ES-I3 (cell line): ENCODE data around the gene MPP7.

Experiments used
- H3K36me3 ChIP-seq: 2 replicates; pipeline ENCODE4 v1.6.1; 2013; ENCODE audit warnings: mild to moderate bottlenecking, low read length, control low read depth, moderate library complexity; ENCODE audit not compliant: insufficient read depth
- H3K4me1 ChIP-seq: 2 replicates; pipeline ENCODE4 v1.6.1; 2013; ENCODE audit warnings: mild to moderate bottlenecking, control low read depth, low read length; ENCODE audit not compliant: insufficient read depth
- H3K9ac ChIP-seq: 2 replicates; pipeline ENCODE4 v1.6.1; 2013; ENCODE audit warnings: low read depth, mild to moderate bottlenecking, low read length, moderate library complexity
- H3K9me3 ChIP-seq: 2 replicates; pipeline ENCODE4 v1.6.1; 2013; ENCODE audit warnings: mild to moderate bottlenecking, low read length, moderate library complexity; ENCODE audit not compliant: control insufficient read depth, insufficient read depth

MPP7 gene

GRCh38 chr10:28294809-28295208 is 8.1 kb downstream of the MPP7 start:
- Histone ChIP-seq H3K36me3 (no peaks in the 10 kb centered on the region), H3K9ac (no peak overlapping the region), H3K4me1 (0 out of 2 replicates have a peak, but pooled peaks cover 4% of the 10 kb centered on the region), H3K9me3 (no peaks in the 10 kb centered on the region)

DNA sequence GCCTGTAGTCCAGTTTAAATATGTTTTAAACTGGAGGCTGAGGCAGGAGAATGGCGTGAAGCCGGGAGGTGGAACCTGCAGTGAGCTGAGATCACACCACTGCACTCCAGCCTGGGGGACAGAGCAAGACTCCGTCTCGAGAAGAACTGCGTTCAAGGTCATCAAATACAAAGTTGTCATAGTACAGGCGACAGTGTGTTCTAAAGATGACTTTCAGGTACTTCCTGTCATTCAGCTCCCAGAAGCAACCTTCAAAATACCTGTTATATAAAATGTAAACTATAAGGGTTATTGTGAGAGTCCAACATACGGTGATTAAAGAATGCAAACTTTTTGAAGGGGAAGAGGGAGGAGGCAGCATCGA is 8.7 kb downstream of the MPP7 start:
- H3K36me3 ChIP-seq, result no peaks in the 10 kb centered on the region
- H3K9ac ChIP-seq, result no peak overlapping the region; the same call in 1 of the 2 replicates
- H3K9me3 ChIP-seq, result no peaks in the 10 kb centered on the region
- 0 out of 2 replicates have a peak, but pooled peaks cover 4% of the 10 kb centered on the region for H3K4me1 ChIP-seq

DNA sequence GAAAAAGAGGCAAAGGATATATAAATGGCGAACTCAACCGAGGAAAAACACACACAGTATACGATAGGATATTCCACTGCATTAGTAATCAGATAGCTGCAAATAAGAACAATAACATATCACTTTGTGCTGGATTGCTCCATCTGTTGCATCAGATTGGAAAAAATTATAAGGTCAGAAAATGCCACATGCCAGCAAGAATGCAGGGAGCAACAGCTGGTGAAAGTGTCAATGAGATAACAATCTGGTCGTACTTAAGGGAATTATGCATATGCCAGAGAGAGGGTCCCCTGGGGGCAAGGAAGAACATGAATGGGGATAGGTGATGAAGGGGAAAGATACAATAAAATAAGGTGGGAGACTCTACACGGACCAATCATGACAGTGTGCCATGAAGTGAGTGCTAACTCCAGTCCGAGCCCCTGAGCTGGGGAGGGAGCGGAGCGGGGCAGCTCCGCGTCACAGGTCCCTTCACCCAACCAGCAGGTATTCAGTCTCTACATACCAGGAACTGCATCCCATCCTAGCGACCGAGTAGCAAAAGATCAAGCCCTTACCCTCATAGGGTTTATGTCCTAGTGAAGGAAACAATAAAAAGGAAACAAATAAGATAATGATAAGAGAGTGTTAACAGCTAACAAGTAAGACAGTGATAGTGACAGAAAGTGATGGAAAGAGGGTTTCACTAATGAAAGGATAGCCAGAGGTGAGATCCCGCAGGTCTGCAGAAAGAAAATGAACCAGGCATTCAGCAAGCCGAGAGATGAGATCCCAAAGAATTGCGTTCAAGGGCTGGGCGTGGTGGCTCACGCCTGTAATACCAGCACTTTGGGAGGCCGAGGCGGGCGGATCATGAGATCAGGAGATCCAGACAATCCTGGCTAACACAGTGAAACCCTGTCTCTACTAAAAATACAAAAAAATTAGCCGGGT is 9.4 kb downstream of the MPP7 start:
- H3K9me3 ChIP-seq, result no peaks in the 10 kb centered on the region

GRCh38 chr10:28291881-28292297 is 11.0 kb downstream of the MPP7 start:
- Histone ChIP-seq H3K9ac (no peak overlapping the region), H3K9me3 (no peaks in the 10 kb centered on the region), H3K36me3 (no peaks in the 10 kb centered on the region), H3K4me1 (0 out of 2 replicates have a peak, but pooled peaks cover 4% of the 10 kb centered on the region)

More for the DNA sequence above, 9.4 kb downstream of the MPP7 start:
- Histone ChIP-seq H3K4me1 (0 out of 2 replicates have a peak, but pooled peaks cover 4% of the 10 kb centered on the region), H3K36me3 (no peaks in the 10 kb centered on the region), H3K9ac (peak overlapping the region; percentile 49; the same call in 1 of the 2 replicates)

DNA sequence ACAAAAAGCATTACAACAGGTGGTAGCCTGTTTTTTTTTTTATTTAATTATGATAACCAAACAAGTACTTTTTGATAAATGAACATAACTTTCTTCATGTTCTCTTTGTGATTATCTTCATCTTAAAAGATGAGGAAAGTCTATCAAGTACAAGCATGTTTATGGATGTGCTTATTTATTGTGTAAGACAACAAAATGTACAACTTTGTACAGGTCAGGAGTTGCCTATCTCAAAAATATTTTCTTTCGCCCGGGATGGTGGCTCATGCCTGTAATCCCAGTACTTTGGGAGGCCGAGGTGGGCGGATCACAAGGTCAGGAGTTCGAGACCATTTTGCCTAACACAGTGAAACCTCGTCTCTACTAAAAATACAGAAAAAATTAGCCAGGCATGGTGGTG is 17.0 kb downstream of the MPP7 start:
- H3K9me3 ChIP-seq, result no peaks in the 10 kb centered on the region
- no peak overlapping the region for H3K9ac ChIP-seq
- H3K36me3 ChIP-seq, result no peaks in the 10 kb centered on the region
- H3K4me1 ChIP-seq, result no peaks in the 10 kb centered on the region

- Histone ChIP-seq H3K9me3 (no peaks in the 10 kb centered on the region), H3K4me1 (no peaks in the 10 kb centered on the region), H3K9ac (no peak overlapping the region), H3K36me3 (no peaks in the 10 kb centered on the region)
Measured at GRCh38 chr10:28284126-28284525, 18.7 kb downstream of the MPP7 start.

DNA sequence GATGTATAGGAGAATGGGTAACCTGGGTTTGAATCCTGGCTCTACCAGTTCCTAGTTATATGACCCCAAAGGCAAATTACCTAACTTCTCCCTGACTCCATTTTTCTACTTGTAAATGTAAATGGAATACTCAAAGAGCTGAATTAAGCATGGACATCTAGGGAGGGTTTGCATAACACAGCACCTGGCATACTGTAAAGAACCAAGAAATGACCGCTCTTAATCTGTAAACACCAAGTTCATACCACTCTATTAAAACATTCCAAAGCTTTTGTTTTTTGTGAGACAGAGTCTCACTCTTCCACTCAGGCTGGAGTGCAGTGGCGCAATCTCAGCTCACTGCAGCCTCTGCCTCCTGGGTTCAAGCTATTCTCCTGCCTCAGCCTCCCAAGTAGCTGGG is 19.6 kb downstream of the MPP7 start:
- no peaks in the 10 kb centered on the region for H3K4me1 ChIP-seq
- H3K36me3 ChIP-seq, result no peaks in the 10 kb centered on the region
- H3K9me3 ChIP-seq, result no peaks in the 10 kb centered on the region
- H3K9ac ChIP-seq, result no peak overlapping the region

GRCh38 chr10:28282336-28282735 is 20.5 kb downstream of the MPP7 start:
- Histone ChIP-seq H3K36me3 (no peaks in the 10 kb centered on the region), H3K9ac (no peak overlapping the region), H3K9me3 (no peaks in the 10 kb centered on the region), H3K4me1 (no peaks in the 10 kb centered on the region)

DNA sequence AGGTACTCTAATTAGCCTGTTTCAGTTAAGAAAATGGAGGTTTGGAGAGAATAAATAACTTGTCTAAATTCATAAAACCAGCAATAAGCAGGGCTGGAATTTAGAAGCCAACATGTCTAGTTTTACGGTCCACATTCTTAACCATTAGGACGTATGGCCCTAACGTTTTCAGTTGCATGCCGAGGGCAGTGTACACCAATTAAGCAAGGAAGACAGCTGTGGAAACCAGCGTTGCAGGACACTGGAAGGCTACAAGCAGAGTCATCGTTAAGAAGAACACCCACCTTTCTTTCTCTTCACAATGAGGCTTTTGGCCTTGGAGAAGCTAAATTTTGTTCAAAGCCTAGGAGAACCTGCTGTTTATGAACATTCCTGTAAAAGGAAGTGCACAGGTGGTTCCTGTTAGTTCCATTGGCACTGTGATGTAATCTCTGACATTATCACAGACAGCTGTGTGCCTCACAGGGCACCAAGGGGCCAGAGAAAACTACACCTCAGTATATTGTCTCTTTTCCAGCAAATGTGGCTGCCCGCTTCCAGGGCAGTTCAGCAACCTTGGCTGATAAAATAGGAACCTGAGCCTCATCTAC is 21.0 kb downstream of the MPP7 start:
- Histone ChIP-seq H3K9ac (no peak overlapping the region), H3K4me1 (no peaks in the 10 kb centered on the region), H3K36me3 (no peaks in the 10 kb centered on the region), H3K9me3 (no peaks in the 10 kb centered on the region)

GRCh38 chr10:28280652-28281051 is 22.2 kb downstream of the MPP7 start:
- Histone ChIP-seq H3K9ac (no peak overlapping the region), H3K36me3 (no peaks in the 10 kb centered on the region), H3K9me3 (no peaks in the 10 kb centered on the region), H3K4me1 (no peaks in the 10 kb centered on the region)

DNA sequence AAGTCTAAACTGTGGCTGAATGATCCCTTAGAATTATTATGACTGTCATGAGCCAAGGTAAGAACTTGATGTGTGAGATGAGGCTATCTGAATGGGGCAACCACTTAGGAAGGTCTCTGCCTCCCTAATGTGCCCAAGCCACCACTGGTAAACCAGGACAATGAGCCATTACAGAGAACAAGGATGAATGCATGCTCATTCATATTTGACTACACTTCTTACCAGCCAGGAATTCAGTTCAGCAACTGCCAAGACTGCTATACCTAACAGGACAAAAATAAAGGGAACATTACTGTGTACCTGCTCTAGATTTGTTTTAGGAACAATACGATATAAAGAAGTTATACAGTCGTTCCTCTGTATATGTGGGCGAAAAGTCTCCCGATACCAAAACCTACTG is 23.0 kb downstream of the MPP7 start:
- Histone ChIP-seq H3K4me1 (no peaks in the 10 kb centered on the region), H3K9ac (no peak overlapping the region)

GRCh38 chr10:28278842-28279241 is 24.0 kb downstream of the MPP7 start:
- Histone ChIP-seq H3K9me3 (no peaks in the 10 kb centered on the region), H3K4me1 (no peaks in the 10 kb centered on the region), H3K36me3 (no peaks in the 10 kb centered on the region), H3K9ac (no peak overlapping the region)

More for the DNA sequence above, 23.0 kb downstream of the MPP7 start:
- Histone ChIP-seq H3K36me3 (no peaks in the 10 kb centered on the region), H3K9me3 (no peaks in the 10 kb centered on the region)

- Histone ChIP-seq H3K36me3 (no peaks in the 10 kb centered on the region), H3K4me1 (no peaks in the 10 kb centered on the region), H3K9ac (no peak overlapping the region), H3K9me3 (no peaks in the 10 kb centered on the region)
Measured at GRCh38 chr10:28276384-28276783, 26.5 kb downstream of the MPP7 start.

DNA sequence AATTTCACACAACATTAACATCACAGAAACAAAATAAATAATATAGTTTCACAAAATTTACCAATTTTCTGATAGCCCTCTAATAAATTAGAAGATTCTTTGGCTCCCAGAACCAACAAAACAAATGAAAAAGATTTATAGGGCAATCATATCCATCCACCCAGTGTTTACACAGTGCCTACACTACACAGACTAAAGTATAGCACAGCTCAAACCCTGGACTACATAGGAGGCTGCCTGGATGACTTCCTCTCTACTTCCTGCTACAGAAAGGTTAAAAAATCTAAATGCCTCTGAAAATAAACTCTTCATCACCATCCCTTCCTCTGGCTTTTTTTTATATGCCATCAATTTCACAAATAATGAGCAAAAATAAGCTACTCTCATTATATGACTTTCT is 28.4 kb downstream of the MPP7 start:
- no peaks in the 10 kb centered on the region for H3K9me3 ChIP-seq
- H3K36me3 ChIP-seq, result no peaks in the 10 kb centered on the region
- H3K9ac ChIP-seq, result no peak overlapping the region
- no peaks in the 10 kb centered on the region for H3K4me1 ChIP-seq

DNA sequence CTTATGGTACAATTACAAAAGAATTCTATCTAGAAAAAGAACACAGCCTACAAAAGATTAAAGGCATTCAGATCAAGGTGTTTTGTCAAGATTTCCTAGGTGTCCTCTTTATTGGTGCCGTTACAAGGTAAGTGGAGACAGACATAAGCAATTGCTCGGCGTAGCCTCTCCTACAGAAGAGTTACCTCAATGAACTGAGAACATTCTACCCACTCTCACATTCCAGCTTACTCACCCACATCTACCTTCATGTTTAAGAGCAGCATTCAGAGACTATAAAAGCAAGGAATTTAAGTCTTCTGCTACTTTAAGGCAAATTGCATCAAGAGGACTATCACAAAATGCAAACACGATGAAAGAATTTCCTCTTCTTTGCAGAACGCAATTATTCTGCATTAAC is 29.5 kb downstream of the MPP7 start:
- no peaks in the 10 kb centered on the region for H3K9me3 ChIP-seq

More for the DNA sequence above, 29.5 kb downstream of the MPP7 start:
- Histone ChIP-seq H3K9ac (no peak overlapping the region), H3K36me3 (no peaks in the 10 kb centered on the region), H3K4me1 (no peaks in the 10 kb centered on the region)
